Transverse colon (tissue), 4 donors: ENCODE results near the gene SEC61B. TPM values are rescaled to one million over a fixed set of nuclear protein-coding genes. Genes with fewer than 3 reads are reported as not detected.

Experiments
- DNase-seq: peaks from one replicate; pipeline ENCODE4 v3.0.0-alpha.2; 2019
- H3K27ac ChIP-seq, 4 donors: fragments of 200-600 bp; sonication (generic); 2 replicates each; pipeline ENCODE4 v1.5.1; 2016 to 2018; ENCODE audit warnings: inconsistent platforms in 4 of 4
- H3K27me3 ChIP-seq: fragments of 200-600 bp; sonication (generic); 2 replicates; pipeline ENCODE4 v1.5.1; 2017; ENCODE audit warnings: inconsistent platforms
- H3K36me3 ChIP-seq, 4 donors: fragments of 200-600 bp; sonication (generic); 2 replicates each; pipeline ENCODE4 v1.5.1; 2017 to 2019; ENCODE audit warnings: inconsistent platforms in 4 of 4
- H3K4me1 ChIP-seq, 4 donors: fragments of 200-600 bp; sonication (generic); 2 replicates each; pipeline ENCODE4 v1.5.1; 2017 to 2020; ENCODE audit warnings: inconsistent platforms in 4 of 4
- H3K4me3 ChIP-seq, 4 donors: fragments of 200-600 bp; sonication (generic); 1 replicate in 1 of 4; 2 replicates in 3 of 4; pipeline versions ENCODE4 v1.5.1 to v1.6.1; 2017 to 2019; ENCODE audit warnings: inconsistent platforms in 4 of 4
- H3K9me3 ChIP-seq, 2 donors: fragments of 200-600 bp; sonication (generic); 2 replicates each; pipeline ENCODE4 v1.5.1; 2017 to 2019; ENCODE audit warnings: inconsistent platforms in 2 of 2
- EP300 ChIP-seq: sonication (generic); formaldehyde crosslinking; IDR thresholded peaks from one replicate; pipeline ENCODE4 v1.6.1; 2017; ENCODE audit warnings: antibody characterized with exemption, low read depth
- POLR2A ChIP-seq: fragments of 450-650 bp; IDR thresholded peaks from one replicate; pipeline ENCODE4 v1.6.1; 2016; ENCODE audit warnings: antibody characterized with exemption, mild to moderate bottlenecking, moderate library complexity
- POLR2AphosphoS5 ChIP-seq, 3 donors: sonication (generic); formaldehyde crosslinking; IDR thresholded peaks; one replicate each; pipeline ENCODE4 v1.6.1; 2016; ENCODE audit warnings: antibody characterized with exemption in 3 of 3
- WGBS, 2 donors: methylation state at CpG; one replicate each; pipeline ENCODE4 v1.1.5; 2018; ENCODE audit warnings: low coverage in 1 of 2; 5-methylcytosine and 5-hydroxymethylcytosine counted together
- in situ Hi-C, 4 donors: fragments of 200-750 bp; cut with MboI; loops; one replicate each; pipeline versions ENCODE4 v1.15.0 to v1.15.1; 2017; ENCODE audit warnings: low sequenced_read_pairs in 3 of 4, low pct_ligation_motif_present in 1 of 4, low pct_unique_long_range_greater_than_20kb in 1 of 4
- intact Hi-C: fragments of 100-400 bp; cut with DNase I; formaldehyde crosslinking; loops from one replicate; pipeline ENCODE4 v1.15.1; 2023; ENCODE audit warnings: low total_unique reads
- small RNA-seq, 4 donors: library from RNA; depleted of rRNA; stranded (forward); fragments of <200 nt; gene quantifications; one replicate each; pipeline ENCODE3, GENCODE V24; 2016
- total RNA-seq, 4 donors: library from RNA; depleted of rRNA; stranded (reverse); fragments of >200 nt; gene quantifications; one replicate each; pipeline ENCODE4 v1.1.0, GENCODE V29; 2016
- TF ChIP-seq, protein P1 (sequence below), 5 experiments: fragments of 200-600 bp in 3 of 5; fragments of 450-650 bp in 2 of 5; sonication (generic) in 3 of 5; IDR thresholded peaks; 1 replicate in 2 of 5; 2 replicates in 3 of 5; pipeline ENCODE4 v1.5.1; 2016 to 2017; ENCODE audit warnings: antibody characterized with exemption in 5 of 5, inconsistent platforms in 3 of 5, mild to moderate bottlenecking in 2 of 5, moderate library complexity in 1 of 5

SEC61B gene
- total RNA-seq, 4 donors from 2014 or later, result 10.1 to 72.5 (median 42.0) TPM

DNA sequence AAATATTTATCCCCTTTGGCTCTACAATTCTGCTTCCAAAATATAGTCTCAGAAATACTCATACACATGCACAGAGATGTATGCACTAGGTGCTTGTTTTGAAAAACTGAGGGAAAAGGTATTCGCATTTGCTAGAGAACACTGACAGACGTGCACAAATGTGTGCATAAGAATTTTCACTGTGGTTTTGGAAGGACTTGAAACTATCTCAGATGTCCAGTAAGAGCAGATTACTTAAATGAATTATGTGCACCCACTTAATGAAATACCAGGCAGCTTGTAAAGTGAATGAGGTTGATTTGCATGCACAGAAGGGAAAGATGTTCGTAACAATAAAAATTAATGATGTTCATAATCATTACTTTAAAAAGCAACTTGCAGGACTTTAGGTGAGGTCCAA is 48.4 kb downstream of the SEC61B start:
- no peak overlapping the region for H3K4me3 ChIP-seq
- TF ChIP-seq EP300 (no peak), POLR2A (no peak), POLR2AphosphoS5 (IDR thresholded peaks at IDR 0.05) (no peak)
- TF ChIP-seq, protein P1, sequence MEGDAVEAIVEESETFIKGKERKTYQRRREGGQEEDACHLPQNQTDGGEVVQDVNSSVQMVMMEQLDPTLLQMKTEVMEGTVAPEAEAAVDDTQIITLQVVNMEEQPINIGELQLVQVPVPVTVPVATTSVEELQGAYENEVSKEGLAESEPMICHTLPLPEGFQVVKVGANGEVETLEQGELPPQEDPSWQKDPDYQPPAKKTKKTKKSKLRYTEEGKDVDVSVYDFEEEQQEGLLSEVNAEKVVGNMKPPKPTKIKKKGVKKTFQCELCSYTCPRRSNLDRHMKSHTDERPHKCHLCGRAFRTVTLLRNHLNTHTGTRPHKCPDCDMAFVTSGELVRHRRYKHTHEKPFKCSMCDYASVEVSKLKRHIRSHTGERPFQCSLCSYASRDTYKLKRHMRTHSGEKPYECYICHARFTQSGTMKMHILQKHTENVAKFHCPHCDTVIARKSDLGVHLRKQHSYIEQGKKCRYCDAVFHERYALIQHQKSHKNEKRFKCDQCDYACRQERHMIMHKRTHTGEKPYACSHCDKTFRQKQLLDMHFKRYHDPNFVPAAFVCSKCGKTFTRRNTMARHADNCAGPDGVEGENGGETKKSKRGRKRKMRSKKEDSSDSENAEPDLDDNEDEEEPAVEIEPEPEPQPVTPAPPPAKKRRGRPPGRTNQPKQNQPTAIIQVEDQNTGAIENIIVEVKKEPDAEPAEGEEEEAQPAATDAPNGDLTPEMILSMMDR (IDR thresholded peaks at IDR 0.05), result no peak
- WGBS, 2 donors, result 59 to 67% methylated on average over 3 of the region's 3 CpGs
- H3K27ac ChIP-seq, result no peak overlapping the region
- peaks cover 0 to 7% (median 5%) of the 10 kb centered on the region in 4 donors for H3K4me1 ChIP-seq
- DNase-seq, result no peak
- in situ Hi-C loops, result no loop called here
- intact Hi-C loops, result no loop called here
- H3K36me3 ChIP-seq, result no peaks in the 10 kb centered on the region
- no peaks in the 10 kb centered on the region for H3K27me3 ChIP-seq
- no peaks in the 10 kb centered on the region for H3K9me3 ChIP-seq

DNA sequence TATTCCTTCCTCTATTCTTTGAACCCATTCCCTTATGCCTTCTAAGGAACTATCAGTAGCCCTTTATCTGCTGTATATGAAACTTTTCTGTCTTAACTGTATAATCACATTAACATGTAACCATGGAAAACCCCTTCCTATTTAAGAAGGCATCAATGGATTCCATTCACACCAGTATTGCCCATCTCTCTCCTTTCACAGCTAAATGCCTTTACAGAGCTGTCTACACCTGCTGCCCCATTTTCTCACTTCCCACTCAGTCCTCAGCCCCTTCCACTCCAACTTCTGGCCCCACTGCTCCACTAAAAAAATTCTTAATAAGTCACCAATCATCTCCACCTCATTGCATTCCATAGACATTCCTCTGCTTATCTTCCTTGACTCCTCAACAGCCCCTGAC is 50.8 kb downstream of the SEC61B start:
- no peaks in the 10 kb centered on the region for H3K36me3 ChIP-seq
- H3K27me3 ChIP-seq, result no peaks in the 10 kb centered on the region
- no peaks in the 10 kb centered on the region for H3K9me3 ChIP-seq
- H3K4me3 ChIP-seq, result no peak overlapping the region
- DNase-seq, result no peak
- in situ Hi-C loops (no loop called here), intact Hi-C loops (no loop called here)
- no peaks in the 10 kb centered on the region for H3K4me1 ChIP-seq
- TF ChIP-seq POLR2A (no peak), POLR2AphosphoS5 (IDR thresholded peaks at IDR 0.05) (no peak), EP300 (no peak)
- H3K27ac ChIP-seq, result no peak overlapping the region

DNA sequence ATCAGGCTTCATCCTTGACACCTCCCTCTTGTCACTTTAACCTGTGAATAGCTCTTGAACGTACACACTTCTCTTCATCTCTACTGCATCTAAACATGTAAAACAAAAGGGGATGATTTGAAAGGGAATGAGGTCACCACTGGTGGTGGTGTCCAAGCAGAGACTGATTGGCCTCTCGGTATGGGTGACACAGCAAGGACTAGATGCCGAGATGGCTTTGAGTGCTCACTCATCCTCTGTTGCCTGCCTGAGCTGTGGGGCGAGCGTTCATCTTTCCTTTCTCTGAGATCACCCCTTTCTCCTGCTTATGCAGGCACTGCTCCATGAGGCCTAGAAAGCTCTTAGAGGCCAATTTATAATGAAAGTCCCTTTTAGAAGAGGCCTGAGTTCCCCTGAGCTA is 51.9 kb downstream of the SEC61B start:
- Histone ChIP-seq H3K4me3 (no peak overlapping the region), H3K4me1 (no peaks in the 10 kb centered on the region), H3K36me3 (no peaks in the 10 kb centered on the region), H3K9me3 (no peaks in the 10 kb centered on the region), H3K27ac (no peak overlapping the region), H3K27me3 (no peaks in the 10 kb centered on the region)
- in situ Hi-C loops (no loop called here), intact Hi-C loops (no loop called here)
- 92 to 95% methylated on average over 3 to 5 of the region's 5 CpGs for WGBS, 2 donors
- DNase-seq, result no peak
- TF ChIP-seq, protein P1 (IDR thresholded peaks at IDR 0.05), result no peak
- TF ChIP-seq POLR2AphosphoS5 (IDR thresholded peaks at IDR 0.05) (no peak), EP300 (no peak), POLR2A (no peak)

DNA sequence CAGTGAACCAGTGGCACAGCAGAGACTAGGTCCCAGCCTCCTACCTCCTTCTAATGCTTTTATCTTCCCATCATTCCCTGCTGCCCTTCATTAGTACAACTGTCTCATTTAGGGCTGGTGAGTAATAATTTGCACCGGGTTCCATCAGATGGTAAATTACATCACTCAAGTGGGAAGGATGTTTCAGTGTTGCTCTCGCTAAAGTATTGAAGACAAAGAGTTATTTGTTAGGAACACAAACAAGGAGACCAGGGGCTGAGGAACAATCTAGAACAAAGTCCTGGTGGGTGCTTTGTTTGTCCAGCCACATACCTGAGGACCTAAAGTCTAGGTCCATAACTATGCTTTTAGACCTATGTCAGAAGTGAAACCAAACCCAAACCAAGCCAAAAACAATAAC is 52.4 kb downstream of the SEC61B start:
- Histone ChIP-seq H3K27ac (no peak overlapping the region), H3K27me3 (no peaks in the 10 kb centered on the region), H3K9me3 (no peaks in the 10 kb centered on the region), H3K4me1 (no peaks in the 10 kb centered on the region), H3K36me3 (no peaks in the 10 kb centered on the region), H3K4me3 (no peak overlapping the region)
- 50 to 51% methylated on average over 2 of the region's 2 CpGs for WGBS, 2 donors
- in situ Hi-C loops (no loop called here), intact Hi-C loops (no loop called here)
- TF ChIP-seq EP300 (no peak), POLR2A (no peak), POLR2AphosphoS5 (IDR thresholded peaks at IDR 0.05) (no peak)
- TF ChIP-seq, protein P1 (IDR thresholded peaks at IDR 0.05), result no peak
- no peak for DNase-seq

Small RNA genes lying within 50 kb of the gene (small RNA-seq; reads per million reads assigned to genes)
- 0 reads per million in 4 donors for gene RN7SL794P

Other genes starting within 250 kb of the SEC61B start
- gene TGFBR1, start 117.2 kb upstream of the SEC61B start, total RNA-seq, result 10 to 100 TPM; 17.6 to 24.1 (median 22.8) TPM
- gene ALG2, start 340 bp upstream of the SEC61B start, total RNA-seq, result 10 to 100 TPM in 3 of 4 donors, 1 to 10 TPM in 1; 7.9 to 38.4 (median 22.3) TPM